ENCODE results near the gene CDK7. TPM values are rescaled to one million over a fixed set of nuclear protein-coding genes. Genes with fewer than 3 reads are reported as not detected.

The CDK7 gene
- total RNA-seq, 1 donor from 2014 or later, result 29.6 TPM

DNA sequence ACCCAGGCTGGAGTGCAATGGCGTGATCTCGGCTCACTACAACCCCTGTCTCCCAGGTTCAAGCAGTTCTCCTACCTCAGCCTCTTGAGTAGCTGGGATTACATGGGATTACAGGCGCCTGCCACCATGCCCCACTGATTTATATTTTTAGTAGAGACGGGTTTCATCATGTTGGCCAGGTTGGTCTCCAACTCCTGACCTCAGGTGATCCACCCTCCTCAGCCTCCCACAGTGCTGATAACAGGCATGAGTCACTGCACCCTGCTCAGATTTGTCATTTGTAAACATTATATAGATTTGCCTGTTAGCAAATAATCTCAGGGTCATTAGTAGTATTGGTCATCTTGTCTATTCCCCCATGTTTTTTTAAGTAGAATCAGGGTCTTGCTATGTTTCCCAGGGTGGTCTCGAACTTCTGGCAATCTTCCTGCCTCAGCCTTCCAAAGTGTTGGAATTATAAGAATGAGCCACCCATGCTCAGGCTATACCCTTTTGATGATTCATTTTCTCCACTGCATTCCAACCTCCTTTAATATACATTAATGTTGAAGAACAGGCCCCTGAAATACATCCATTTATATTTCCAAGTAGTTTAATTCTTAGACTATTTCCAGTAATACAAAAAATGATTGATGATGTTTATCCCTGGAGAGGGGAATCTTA, 28.0 kb upstream of the CDK7 start:
- no peaks in the 10 kb centered on the region for H3K4me1 ChIP-seq
- intact Hi-C loops (cut with DNase I), result no loop called here
- DNase-seq (no peak), ATAC-seq (no peak)
- no peaks in the 10 kb centered on the region for H3K27me3 ChIP-seq (ENCODE audit: low read depth)
- H3K36me3 ChIP-seq, result no peaks in the 10 kb centered on the region
- no peaks in the 10 kb centered on the region for H3K9me3 ChIP-seq
- H3K27ac ChIP-seq, result no peak overlapping the region
- H3K4me3 ChIP-seq, result no peak overlapping the region
- TF ChIP-seq CTCF (IDR thresholded peaks at IDR 0.05), result no peak

DNA sequence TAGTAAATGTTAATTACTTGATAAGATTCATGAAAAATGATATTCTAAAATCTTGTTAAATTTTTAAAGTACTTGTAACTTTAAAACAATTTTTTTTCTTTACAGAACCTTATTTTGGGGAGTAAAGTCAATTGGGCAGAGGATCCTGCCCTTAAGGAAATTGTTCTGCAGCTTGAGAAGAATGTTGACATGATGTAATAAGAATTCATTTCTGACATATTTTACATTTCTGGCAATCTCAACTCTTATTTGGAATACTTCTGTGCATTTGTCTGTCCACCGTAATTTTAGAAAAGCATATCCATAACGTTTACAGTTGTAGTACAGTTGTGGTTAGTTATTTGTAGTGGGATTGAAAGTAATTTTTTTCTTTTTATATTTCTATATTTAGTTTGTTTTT, 25.1 kb upstream of the CDK7 start:
- ATAC-seq, result no peak
- intact Hi-C loops (cut with DNase I), result no loop called here
- Histone ChIP-seq H3K27ac (no peak overlapping the region), H3K36me3 (no peaks in the 10 kb centered on the region), H3K9me3 (no peaks in the 10 kb centered on the region), H3K27me3 (ENCODE audit: low read depth) (no peaks in the 10 kb centered on the region), H3K4me3 (no peak overlapping the region), H3K4me1 (no peaks in the 10 kb centered on the region)
- no peak for DNase-seq
- TF ChIP-seq CTCF (IDR thresholded peaks at IDR 0.05), result no peak

GRCh38 chr5:69211200-69211599, 23.5 kb upstream of the CDK7 start:
- TF ChIP-seq CTCF (IDR thresholded peaks at IDR 0.05), result no peak
- intact Hi-C loops (cut with DNase I), result no loop called here
- no peaks in the 10 kb centered on the region for H3K4me1 ChIP-seq
- DNase-seq (no peak), ATAC-seq (no peak)
- H3K4me3 ChIP-seq, result no peak overlapping the region
- H3K36me3 ChIP-seq, result no peaks in the 10 kb centered on the region
- no peaks in the 10 kb centered on the region for H3K27me3 ChIP-seq (ENCODE audit: low read depth)
- no peak overlapping the region for H3K27ac ChIP-seq
- H3K9me3 ChIP-seq, result no peaks in the 10 kb centered on the region

DNA sequence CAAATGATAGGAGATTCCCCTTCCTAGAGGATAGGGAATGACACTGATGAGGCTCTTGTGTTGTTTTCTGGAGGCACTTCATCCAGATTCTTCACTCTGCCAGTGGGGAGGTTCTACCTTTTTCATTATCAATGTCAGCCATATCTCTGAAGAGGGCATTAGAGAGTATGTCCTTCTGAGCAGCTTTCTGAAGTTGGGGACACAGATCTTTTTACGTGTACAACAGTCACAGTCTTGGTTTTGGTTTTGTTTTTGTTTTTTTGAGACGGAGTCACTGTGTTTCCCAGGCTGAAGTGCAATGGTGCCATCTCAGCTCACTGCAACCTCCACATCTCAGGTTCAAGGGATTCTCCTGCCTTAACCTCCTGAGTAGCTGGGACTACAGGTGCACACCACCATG, 22.7 kb upstream of the CDK7 start:
- no peak overlapping the region for H3K27ac ChIP-seq
- DNase-seq (no peak), ATAC-seq (no peak)
- peaks cover 3% of the 10 kb centered on the region for H3K4me1 ChIP-seq
- H3K36me3 ChIP-seq, result no peaks in the 10 kb centered on the region
- H3K4me3 ChIP-seq, result no peak overlapping the region
- intact Hi-C loops (cut with DNase I), result no loop called here
- H3K9me3 ChIP-seq, result no peaks in the 10 kb centered on the region
- no peaks in the 10 kb centered on the region for H3K27me3 ChIP-seq (ENCODE audit: low read depth)
- TF ChIP-seq CTCF (IDR thresholded peaks at IDR 0.05), result no peak

- H3K36me3 ChIP-seq, result no peaks in the 10 kb centered on the region
- DNase-seq, result no peak
- no peak overlapping the region for H3K4me3 ChIP-seq
- TF ChIP-seq CTCF (IDR thresholded peaks at IDR 0.05), result no peak
- peaks cover 8% of the 10 kb centered on the region for H3K4me1 ChIP-seq
- H3K27ac ChIP-seq, result no peak overlapping the region
- no peaks in the 10 kb centered on the region for H3K27me3 ChIP-seq (ENCODE audit: low read depth)
- intact Hi-C loops (cut with DNase I), result no loop called here
- ATAC-seq, result no peak
- H3K9me3 ChIP-seq, result no peaks in the 10 kb centered on the region
Observed at GRCh38 chr5:69213513-69214215, 21.0 kb upstream of the CDK7 start.

Measured in lower lobe of right lung (tissue), 2 donors.